Endodermal cell (in vitro differentiated cells): ENCODE results near the gene CASP14. TPM values are rescaled to one million over a fixed set of nuclear protein-coding genes. Genes with fewer than 3 reads are reported as not detected.

ENCODE experiments used
- DNase-seq: peaks from one replicate; pipeline ENCODE4 v3.0.0-alpha.2; 2017
- H3K27ac ChIP-seq: 2 replicates; pipeline ENCODE4 v1.5.1; 2013; ENCODE audit warnings: mild to moderate bottlenecking, low read depth, low read length, moderate library complexity
- H3K27me3 ChIP-seq: 2 replicates; pipeline ENCODE4 v1.6.1; 2013; ENCODE audit warnings: mild to moderate bottlenecking, low read length, moderate library complexity; ENCODE audit not compliant: insufficient read depth, control insufficient read depth, poor library complexity, severe bottlenecking
- H3K36me3 ChIP-seq: 2 replicates; pipeline ENCODE4 v1.7.0; 2013; ENCODE audit warnings: mild to moderate bottlenecking, low read length, moderate library complexity; ENCODE audit not compliant: control insufficient read depth, insufficient read depth
- H3K4me1 ChIP-seq: one replicate; pipeline ENCODE4 v1.7.0; 2013; ENCODE audit warnings: low read length; ENCODE audit not compliant: control insufficient read depth, insufficient read depth
- H3K4me3 ChIP-seq: 2 replicates; pipeline ENCODE4 v1.5.1; 2013; ENCODE audit warnings: mild to moderate bottlenecking, low read length, moderate library complexity
- H3K9ac ChIP-seq: 2 replicates; pipeline ENCODE4 v1.6.1; 2013; ENCODE audit warnings: mild to moderate bottlenecking, low read length, moderate library complexity; ENCODE audit not compliant: poor library complexity, severe bottlenecking; ENCODE audit errors: extremely low read depth
- H3K9me3 ChIP-seq: 2 replicates; pipeline ENCODE4 v1.6.1; 2013; ENCODE audit warnings: mild to moderate bottlenecking, low read length, moderate library complexity; ENCODE audit not compliant: control insufficient read depth
- H3K27ac Mint-ChIP-seq: 2 replicates; pipeline ENCODE4 v1.8.0; 2020; ENCODE audit warnings: mixed read lengths
- H3K27me3 Mint-ChIP-seq: 2 replicates; pipeline ENCODE4 v1.8.0; 2021; ENCODE audit warnings: mild to moderate bottlenecking, mixed read lengths; ENCODE audit not compliant: insufficient read depth
- H3K36me3 Mint-ChIP-seq: 2 replicates; pipeline ENCODE4 v1.8.0; 2020; ENCODE audit warnings: low read depth, mixed read lengths
- H3K4me1 Mint-ChIP-seq: 2 replicates; pipeline ENCODE4 v1.8.0; 2020; ENCODE audit warnings: mixed read lengths
- H3K4me3 Mint-ChIP-seq: 2 replicates; pipeline ENCODE4 v1.8.0; 2020; ENCODE audit warnings: mild to moderate bottlenecking, moderate library complexity, mixed read lengths
- H3K9me3 Mint-ChIP-seq: 2 replicates; pipeline ENCODE4 v1.8.0; 2020; ENCODE audit warnings: mild to moderate bottlenecking, mixed read lengths
- WGBS, 2 experiments: methylation state at CpG; one replicate each; pipeline versions ENCODE4 v1.1.5 to v1.1.7; 2013; ENCODE audit warnings: missing lambda C conversion rate in 2 of 2, mixed read lengths in 1 of 2; ENCODE audit not compliant: insufficient coverage in 1 of 2, insufficient read length in 1 of 2; 5-methylcytosine and 5-hydroxymethylcytosine counted together
- total RNA-seq, 2 donors: library from RNA; stranded (reverse); fragmentation: NEBNext Ultra II Directional in 1 of 2; extraction: Animal tissue kit (Norgen Biotek cat#: 25700) in 1 of 2; gene quantifications; 2 replicates in 1 of 2; 3 replicates in 1 of 2; pipeline ENCODE4 v1.2.1, GENCODE V29; 2021
- TF ChIP-seq, protein P1 (sequence below): fragments of 200-600 bp; sonication (generic); conservative IDR thresholded peaks from 2 replicates; pipeline ENCODE4 v1.5.0; 2021; ENCODE audit warnings: antibody characterized with exemption, mild to moderate bottlenecking

The CASP14 gene
- total RNA-seq, 2 donors from 2014 or later: not detected

DNA sequence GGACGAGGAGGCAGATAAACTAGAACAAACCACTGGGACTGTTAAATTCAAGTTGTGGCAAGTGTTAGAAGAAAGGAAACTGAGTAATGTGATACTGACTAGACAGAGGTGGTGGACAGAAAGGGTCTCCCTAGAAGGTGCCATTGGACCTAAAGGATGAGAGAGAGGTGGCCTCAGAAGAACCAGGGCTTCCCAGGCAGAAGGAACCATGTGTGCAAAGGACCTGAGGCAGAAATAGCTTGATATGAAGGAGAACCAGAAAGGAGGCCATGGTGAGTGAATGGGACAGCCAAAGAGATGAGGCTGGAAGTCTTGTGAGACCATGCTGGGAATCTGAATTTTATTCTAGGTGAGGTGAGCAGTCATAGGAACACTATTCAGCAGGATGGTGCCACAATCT, 55.1 kb downstream of the CASP14 start:
- no peaks in the 10 kb centered on the region for H3K9me3 ChIP-seq
- peaks cover 17% of the 10 kb centered on the region for H3K9me3 Mint-ChIP-seq
- no peaks in the 10 kb centered on the region for H3K36me3 Mint-ChIP-seq
- TF ChIP-seq, protein P1, sequence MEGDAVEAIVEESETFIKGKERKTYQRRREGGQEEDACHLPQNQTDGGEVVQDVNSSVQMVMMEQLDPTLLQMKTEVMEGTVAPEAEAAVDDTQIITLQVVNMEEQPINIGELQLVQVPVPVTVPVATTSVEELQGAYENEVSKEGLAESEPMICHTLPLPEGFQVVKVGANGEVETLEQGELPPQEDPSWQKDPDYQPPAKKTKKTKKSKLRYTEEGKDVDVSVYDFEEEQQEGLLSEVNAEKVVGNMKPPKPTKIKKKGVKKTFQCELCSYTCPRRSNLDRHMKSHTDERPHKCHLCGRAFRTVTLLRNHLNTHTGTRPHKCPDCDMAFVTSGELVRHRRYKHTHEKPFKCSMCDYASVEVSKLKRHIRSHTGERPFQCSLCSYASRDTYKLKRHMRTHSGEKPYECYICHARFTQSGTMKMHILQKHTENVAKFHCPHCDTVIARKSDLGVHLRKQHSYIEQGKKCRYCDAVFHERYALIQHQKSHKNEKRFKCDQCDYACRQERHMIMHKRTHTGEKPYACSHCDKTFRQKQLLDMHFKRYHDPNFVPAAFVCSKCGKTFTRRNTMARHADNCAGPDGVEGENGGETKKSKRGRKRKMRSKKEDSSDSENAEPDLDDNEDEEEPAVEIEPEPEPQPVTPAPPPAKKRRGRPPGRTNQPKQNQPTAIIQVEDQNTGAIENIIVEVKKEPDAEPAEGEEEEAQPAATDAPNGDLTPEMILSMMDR: no peak
- no peak overlapping the region for H3K4me3 Mint-ChIP-seq
- no peaks in the 10 kb centered on the region for H3K27me3 ChIP-seq
- no peaks in the 10 kb centered on the region for H3K36me3 ChIP-seq
- WGBS, 2 experiments: 67 to 84% methylated on average over 1 of the region's 1 CpG
- H3K27ac ChIP-seq: no peak overlapping the region
- H3K27ac Mint-ChIP-seq: no peak overlapping the region
- no peaks in the 10 kb centered on the region for H3K4me1 ChIP-seq
- no peak overlapping the region for H3K9ac ChIP-seq
- H3K4me1 Mint-ChIP-seq: peaks cover 10% of the 10 kb centered on the region
- peaks cover 8% of the 10 kb centered on the region for H3K27me3 Mint-ChIP-seq
- DNase-seq: no peak
- H3K4me3 ChIP-seq: no peak overlapping the region

DNA sequence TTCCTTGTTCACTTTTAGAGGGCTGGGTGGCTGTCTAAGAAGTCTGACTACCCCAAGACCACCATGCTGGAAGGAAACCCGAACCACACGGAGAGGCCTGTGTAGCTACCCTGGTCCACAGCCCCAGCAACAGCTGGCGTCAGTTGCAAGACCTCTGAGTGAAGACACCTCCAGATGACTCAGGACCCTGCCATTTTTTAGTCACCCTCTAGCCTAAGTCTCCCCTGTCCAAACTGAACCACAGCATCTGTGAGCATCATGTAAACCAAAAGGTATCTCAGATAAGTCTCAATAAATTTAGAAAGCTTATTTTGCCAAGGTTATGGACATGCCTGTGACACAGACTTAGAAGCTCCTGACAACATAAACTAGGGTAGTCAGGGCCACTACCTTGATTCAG, 55.8 kb downstream of the CASP14 start:
- Mint-ChIP-seq H3K36me3 (no peaks in the 10 kb centered on the region), H3K9me3 (peaks cover 17% of the 10 kb centered on the region), H3K4me1 (peaks cover 10% of the 10 kb centered on the region), H3K27me3 (peaks cover 8% of the 10 kb centered on the region), H3K27ac (no peak overlapping the region), H3K4me3 (no peak overlapping the region)
- no peaks in the 10 kb centered on the region for H3K4me1 ChIP-seq
- H3K4me3 ChIP-seq: no peak overlapping the region
- H3K27ac ChIP-seq: no peak overlapping the region
- no peaks in the 10 kb centered on the region for H3K9me3 ChIP-seq
- TF ChIP-seq, protein P1: no peak
- no peaks in the 10 kb centered on the region for H3K36me3 ChIP-seq
- no peak for DNase-seq
- WGBS, 2 experiments: 86 to 95% methylated on average over 3 of the region's 3 CpGs
- no peak overlapping the region for H3K9ac ChIP-seq
- no peaks in the 10 kb centered on the region for H3K27me3 ChIP-seq

DNA sequence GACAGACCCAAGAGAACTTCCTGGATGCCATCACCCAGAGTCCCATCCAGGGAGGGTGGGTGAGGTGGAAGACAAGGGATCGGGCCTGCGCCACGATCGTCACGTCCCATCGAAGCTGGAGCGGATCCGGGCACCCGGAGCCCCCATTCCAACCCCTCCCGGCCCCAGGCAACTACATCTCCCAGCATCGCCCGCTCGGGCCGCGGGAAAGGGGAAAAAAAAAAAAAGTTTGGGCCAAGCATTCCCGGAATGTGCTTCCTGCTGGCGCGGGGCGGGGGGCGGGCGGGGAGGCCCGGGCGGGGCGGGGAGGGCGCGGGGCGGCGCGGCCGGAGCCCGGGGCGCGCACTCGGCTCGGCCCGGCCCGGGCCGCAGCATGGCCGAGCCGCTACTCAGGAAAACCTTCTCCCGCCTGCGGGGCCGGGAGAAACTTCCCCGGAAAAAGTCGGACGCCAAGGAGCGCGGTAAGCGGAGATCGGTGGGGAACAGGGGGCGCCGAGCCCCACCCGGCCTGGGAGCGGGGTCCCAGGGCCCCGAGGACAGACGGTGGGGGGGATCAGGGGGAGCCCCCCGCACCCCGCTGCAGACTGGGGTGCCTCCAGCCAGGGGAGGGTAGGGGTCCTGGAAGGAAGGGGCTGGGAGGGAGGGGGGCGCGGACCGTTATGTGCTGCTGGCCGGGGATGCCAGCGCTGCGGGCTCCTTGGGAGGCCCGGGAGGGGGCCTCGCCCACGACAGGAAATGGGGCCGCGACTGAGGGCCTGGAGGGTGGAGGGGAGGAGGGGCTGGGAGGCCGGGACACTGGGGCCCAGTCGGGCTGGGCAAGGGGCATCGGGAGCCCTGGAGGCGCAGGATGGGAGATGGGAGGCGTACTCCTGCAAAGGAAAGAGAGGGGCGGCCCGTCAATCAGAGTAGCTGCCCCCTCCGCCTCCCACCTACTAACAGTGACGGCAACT, 58.1 kb downstream of the CASP14 start, which contains the start of gene SYDE1:
TSS of gene SYDE1 (plus strand) at position 341 of the 950 bp plus-strand sequence. CDS start at position 374, 33 bp downstream.
- WGBS, 2 experiments: 0 to 1% methylated on average over 2 to 73 of the region's 78 CpGs
- peaks cover 10% of the 10 kb centered on the region for H3K4me1 Mint-ChIP-seq
- H3K27ac ChIP-seq: peak within 1 kb of the TSS; percentile 75

More for the DNA sequence above, 58.1 kb downstream of the CASP14 start, which contains the start of gene SYDE1:
- H3K27me3 ChIP-seq: no peaks in the 10 kb centered on the region
- DNase-seq: peak; percentile 91
- H3K4me1 ChIP-seq: no peaks in the 10 kb centered on the region
- Mint-ChIP-seq H3K9me3 (peaks cover 10% of the 10 kb centered on the region), H3K36me3 (peaks cover 16% of the 10 kb centered on the region), H3K27ac (peak within 1 kb of the TSS; percentile 95), H3K27me3 (peaks cover 5% of the 10 kb centered on the region), H3K4me3 (peak within 1 kb of the TSS; percentile 77)
- H3K9ac ChIP-seq: peak within 1 kb of the TSS; percentile 89
- no peaks in the 10 kb centered on the region for H3K9me3 ChIP-seq
- peak within 1 kb of the TSS; percentile 87 for H3K4me3 ChIP-seq
- peaks cover 16% of the 10 kb centered on the region for H3K36me3 ChIP-seq
- TF ChIP-seq, protein P1: no peak

Other genes starting within 250 kb of the CASP14 start
- not detected for gene OR7A5, start 214.3 kb upstream of the CASP14 start, total RNA-seq
- not detected for gene OR7C1, start 214.3 kb upstream of the CASP14 start, total RNA-seq
- gene OR7A10, start 200.6 kb upstream of the CASP14 start, total RNA-seq: not detected
- gene OR7A17, start 163.3 kb upstream of the CASP14 start, total RNA-seq: not detected
- gene OR7C2, start 108.0 kb upstream of the CASP14 start, total RNA-seq: not detected
- 1 to 10 TPM in 1 of 2 donors, under 1 TPM in 1; 0.86 to 3.1 TPM for gene SLC1A6, start 69.6 kb upstream of the CASP14 start, total RNA-seq
- not detected for gene OR1I1, start 32.7 kb downstream of the CASP14 start, total RNA-seq
- 10 to 100 TPM in 1 of 2 donors, 1 to 10 TPM in 1; 8.9 to 12.2 TPM for gene SYDE1, start 57.9 kb downstream of the CASP14 start, total RNA-seq
- gene NOTCH3, start 151.5 kb downstream of the CASP14 start, total RNA-seq: 100 to 1,000 TPM; 140 to 171 TPM
- 10 to 100 TPM; 14.5 to 18.7 TPM for gene EPHX3, start 183.0 kb downstream of the CASP14 start, total RNA-seq